ENCODE results near the gene MEA1. TPM values are rescaled to one million over a fixed set of nuclear protein-coding genes. Genes with fewer than 3 reads are reported as not detected.
"Not testable (repeated sequence)": the region's sequence is repeated elsewhere in the genome, so short reads cannot be mapped to it uniquely, and the experiment has no call there.

MEA1 gene
- polyA plus RNA-seq, 6 donors from 2014 or later, result 91.3 to 172 (median 103) TPM

DNA sequence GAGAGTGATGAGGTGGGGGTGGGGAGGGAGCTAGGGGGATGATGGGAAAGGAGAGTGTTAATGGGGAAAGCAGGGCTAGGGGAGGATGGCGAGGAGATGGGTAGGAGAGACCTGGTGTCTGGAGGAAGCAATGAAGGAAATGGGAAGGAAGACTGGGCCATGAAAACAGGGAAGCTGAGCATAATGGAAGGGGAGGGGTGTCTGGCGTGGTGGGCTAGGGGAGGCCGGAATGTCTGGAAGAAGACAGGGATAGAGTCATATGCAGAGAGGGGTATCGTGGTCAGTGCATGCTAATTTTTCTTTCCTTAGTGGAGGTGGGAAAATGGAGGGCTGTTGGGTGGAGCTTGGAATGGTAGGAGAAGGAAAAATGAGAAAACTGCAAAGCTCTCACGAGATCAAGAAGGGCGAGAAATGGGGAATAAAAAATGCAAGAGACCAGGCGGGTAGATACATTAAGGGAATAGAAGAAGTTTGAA lies 726 bp upstream of the MEA1 start:
- Mint-ChIP-seq H3K27me3 (no peaks in the 10 kb centered on the region), H3K9me3 (no peaks in the 10 kb centered on the region), H3K36me3 (peaks cover 8 to 17% of the 10 kb centered on the region in 2 donors), H3K4me3 (peak overlapping the region; percentile 84 to 99 (median 96)), H3K4me1 (peaks cover 53 to 72% (median 66%) of the 10 kb centered on the region in 3 donors), H3K27ac (peak overlapping the region in 5 of 6 donors; percentile 79 to 96 (median 92))
- ATAC-seq (ENCODE audit: low read depth in 2 of 2), result no peak
- DNase-seq, result no peak

DNA sequence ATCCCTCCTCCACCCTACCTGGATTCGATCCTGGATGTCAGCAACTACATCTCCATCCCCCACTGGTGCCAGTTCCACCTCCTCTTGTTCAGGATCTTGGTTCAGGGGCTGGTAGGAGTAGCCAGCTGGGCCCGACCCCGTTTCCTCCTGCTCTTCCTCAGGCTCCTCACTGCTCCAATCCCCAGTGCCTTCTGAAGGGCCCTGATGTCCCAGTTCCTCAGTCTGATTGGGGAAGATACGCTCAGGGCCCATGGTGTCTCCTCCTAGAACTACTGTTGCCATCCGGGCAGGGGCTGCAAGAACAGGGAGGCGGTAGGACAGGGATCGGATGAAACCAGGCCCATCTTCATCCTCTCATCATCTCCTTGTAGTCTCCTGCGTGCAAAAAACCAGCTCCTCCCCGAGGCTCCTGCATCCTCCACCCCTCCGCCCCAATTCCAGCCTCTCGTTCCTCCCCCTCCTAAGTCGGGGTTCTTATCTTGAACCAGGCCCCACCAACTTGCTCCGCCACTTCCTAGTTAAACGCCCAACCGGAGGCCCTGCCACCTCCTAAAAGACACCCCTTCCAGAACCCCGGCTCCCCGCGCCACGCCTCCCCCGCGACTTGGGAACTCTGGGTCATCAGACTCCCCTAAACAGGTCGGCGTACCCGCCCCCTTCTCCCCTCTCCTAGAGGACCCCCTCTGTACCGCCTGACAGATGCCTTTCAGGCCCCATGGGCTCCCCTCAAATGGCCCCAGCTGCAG lies 476 bp downstream of the MEA1 start:
- H3K27ac Mint-ChIP-seq, result peak overlapping the region; percentile 52 to 96 (median 91)
- H3K27me3 Mint-ChIP-seq, result no peaks in the 10 kb centered on the region
- H3K4me1 Mint-ChIP-seq, result peaks cover 53 to 76% (median 67%) of the 10 kb centered on the region in 3 donors
- DNase-seq (no peak), ATAC-seq (ENCODE audit: low read depth in 2 of 2) (no peak)
- H3K4me3 Mint-ChIP-seq, result peak overlapping the region; percentile 84 to 99 (median 96)
- H3K36me3 Mint-ChIP-seq, result peaks cover 0 to 5% of the 10 kb centered on the region in 2 donors
- H3K9me3 Mint-ChIP-seq, result no peaks in the 10 kb centered on the region

DNA sequence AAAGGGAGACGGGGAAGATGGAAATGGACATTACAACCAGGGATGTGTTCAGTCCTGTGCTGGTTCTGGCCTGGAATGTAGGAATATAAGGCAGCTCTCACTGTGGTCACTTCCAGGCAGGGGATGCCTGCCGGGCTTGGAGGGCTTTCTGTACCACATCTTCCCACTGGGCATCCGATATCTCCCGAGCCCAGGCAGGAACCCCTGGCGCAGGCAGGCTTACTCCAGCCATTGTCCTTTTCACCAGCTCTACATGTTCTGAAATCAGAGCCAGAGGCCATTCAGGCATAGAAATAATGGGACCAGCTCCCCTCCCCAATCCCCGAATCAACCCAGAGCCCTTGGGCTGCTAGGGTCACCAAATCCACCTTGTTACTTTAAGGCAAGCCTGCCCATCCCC lies 1.4 kb downstream of the MEA1 start:
- Mint-ChIP-seq H3K27me3 (no peaks in the 10 kb centered on the region), H3K9me3 (no peaks in the 10 kb centered on the region), H3K4me3 (peak overlapping the region; percentile 28 to 99 (median 88)), H3K27ac (peak overlapping the region in 4 of 6 donors; percentile 58 to 96 (median 76)), H3K4me1 (peaks cover 47 to 70% (median 62%) of the 10 kb centered on the region in 3 donors), H3K36me3 (no peaks in the 10 kb centered on the region)
- no peak for ATAC-seq (ENCODE audit: low read depth in 2 of 2)
- DNase-seq, result no peak

DNA sequence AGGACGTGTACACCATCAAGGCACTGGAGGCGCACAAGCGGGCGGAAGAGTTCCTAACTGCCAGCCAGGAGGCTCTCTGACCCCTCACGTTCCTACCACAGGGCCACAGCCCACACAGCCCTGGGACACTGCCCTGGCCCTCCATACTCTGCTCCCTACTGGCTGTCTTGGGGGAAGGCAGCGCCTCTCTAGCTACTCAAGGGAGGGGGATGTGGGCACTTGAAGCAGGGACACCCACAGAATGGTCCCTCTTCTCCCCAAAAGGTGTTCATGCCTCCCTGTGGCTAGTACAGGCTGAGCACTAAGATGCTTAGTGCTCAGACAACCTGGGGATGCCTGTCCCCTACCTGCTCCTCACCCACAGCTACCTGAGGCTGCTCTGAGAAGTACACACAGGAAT lies 2.5 kb downstream of the MEA1 start:
- H3K4me1 Mint-ChIP-seq, result peaks cover 46 to 59% (median 55%) of the 10 kb centered on the region in 3 donors
- peaks cover 0 to 1% of the 10 kb centered on the region in 2 donors for H3K36me3 Mint-ChIP-seq
- peak overlapping the region in 2 of 6 donors; percentile 90 to 96 for H3K27ac Mint-ChIP-seq
- no peaks in the 10 kb centered on the region for H3K9me3 Mint-ChIP-seq
- H3K27me3 Mint-ChIP-seq, result no peaks in the 10 kb centered on the region
- peak overlapping the region in 2 of 8 donors; percentile 69 to 84 for H3K4me3 Mint-ChIP-seq
- DNase-seq (no peak), ATAC-seq (ENCODE audit: low read depth in 2 of 2) (no peak)

DNA sequence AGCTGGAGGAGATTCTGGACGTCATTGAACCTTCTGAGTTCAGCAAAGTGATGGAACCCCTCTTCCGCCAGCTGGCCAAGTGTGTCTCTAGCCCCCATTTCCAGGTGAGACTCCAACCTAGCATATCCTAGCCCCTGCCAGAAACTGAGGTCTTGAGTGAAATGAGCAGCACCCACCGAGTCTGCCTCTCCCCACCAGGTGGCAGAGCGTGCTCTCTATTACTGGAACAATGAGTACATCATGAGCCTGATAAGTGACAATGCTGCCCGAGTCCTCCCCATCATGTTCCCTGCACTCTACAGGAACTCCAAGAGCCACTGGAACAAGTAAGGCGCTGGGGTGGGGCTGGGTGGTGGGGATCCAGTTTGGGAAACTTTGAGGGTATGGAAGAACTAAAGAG lies 4.6 kb downstream of the MEA1 start:
- Mint-ChIP-seq H3K27ac (peak overlapping the region in 2 of 6 donors; percentile 54 to 64), H3K9me3 (no peaks in the 10 kb centered on the region), H3K4me3 (no peak overlapping the region), H3K36me3 (peaks cover 0 to 7% of the 10 kb centered on the region in 2 donors), H3K27me3 (no peaks in the 10 kb centered on the region), H3K4me1 (peaks cover 38 to 43% (median 41%) of the 10 kb centered on the region in 3 donors)
- no peak for DNase-seq
- ATAC-seq (ENCODE audit: low read depth in 2 of 2), result no peak

DNA sequence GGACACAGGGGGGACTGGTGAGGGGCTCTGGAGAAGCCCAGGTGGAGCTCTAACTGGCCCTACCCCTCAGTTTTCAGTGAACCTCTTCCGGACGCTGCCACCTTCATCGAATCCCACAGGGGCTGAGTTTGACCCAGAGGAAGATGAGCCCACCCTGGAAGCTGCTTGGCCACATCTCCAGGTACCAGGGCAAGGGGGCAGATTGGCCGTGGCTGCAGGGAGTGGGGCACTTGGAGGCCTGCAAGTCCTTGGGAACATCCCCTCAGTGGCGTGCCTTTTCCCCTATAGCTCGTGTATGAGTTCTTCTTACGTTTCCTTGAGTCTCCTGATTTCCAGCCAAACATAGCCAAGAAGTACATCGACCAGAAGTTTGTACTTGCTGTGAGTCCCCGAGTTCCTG lies 6.6 kb downstream of the MEA1 start:
- Mint-ChIP-seq H3K4me3 (no peak overlapping the region), H3K4me1 (peaks cover 18 to 23% (median 21%) of the 10 kb centered on the region in 3 donors), H3K27me3 (no peaks in the 10 kb centered on the region), H3K27ac (peak overlapping the region in 1 of 6 donors; percentile 56), H3K36me3 (peaks cover 0 to 7% of the 10 kb centered on the region in 2 donors), H3K9me3 (no peaks in the 10 kb centered on the region)
- ATAC-seq (ENCODE audit: low read depth in 2 of 2), result no peak
- no peak for DNase-seq

DNA sequence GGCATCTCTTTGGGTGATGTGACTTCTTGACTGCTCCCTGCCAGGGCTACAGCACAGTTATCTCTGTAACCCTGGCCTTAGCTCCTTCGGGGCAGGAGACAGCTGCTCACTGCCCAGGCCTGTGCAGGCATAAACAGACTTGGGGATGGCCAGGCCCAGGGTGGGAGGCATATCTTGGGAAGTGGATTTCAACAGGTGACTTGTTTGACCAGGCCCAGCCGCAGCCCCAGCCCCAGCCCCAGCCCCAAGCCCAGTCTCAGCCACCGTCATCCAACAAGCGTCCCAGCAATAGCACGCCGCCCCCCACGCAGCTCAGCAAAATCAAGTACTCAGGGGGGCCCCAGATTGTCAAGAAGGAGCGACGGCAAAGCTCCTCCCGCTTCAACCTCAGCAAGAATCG lies 7.5 kb downstream of the MEA1 start:
- H3K4me1 Mint-ChIP-seq, result peaks cover 11 to 15% (median 12%) of the 10 kb centered on the region in 3 donors
- H3K27ac Mint-ChIP-seq, result peak overlapping the region in 2 of 6 donors; percentile 62 to 69
- H3K27me3 Mint-ChIP-seq, result no peaks in the 10 kb centered on the region
- ATAC-seq (ENCODE audit: low read depth in 2 of 2) (no peak), DNase-seq (no peak)
- H3K36me3 Mint-ChIP-seq, result peaks cover 0 to 7% of the 10 kb centered on the region in 2 donors
- H3K4me3 Mint-ChIP-seq, result no peak overlapping the region
- H3K9me3 Mint-ChIP-seq, result no peaks in the 10 kb centered on the region

DNA sequence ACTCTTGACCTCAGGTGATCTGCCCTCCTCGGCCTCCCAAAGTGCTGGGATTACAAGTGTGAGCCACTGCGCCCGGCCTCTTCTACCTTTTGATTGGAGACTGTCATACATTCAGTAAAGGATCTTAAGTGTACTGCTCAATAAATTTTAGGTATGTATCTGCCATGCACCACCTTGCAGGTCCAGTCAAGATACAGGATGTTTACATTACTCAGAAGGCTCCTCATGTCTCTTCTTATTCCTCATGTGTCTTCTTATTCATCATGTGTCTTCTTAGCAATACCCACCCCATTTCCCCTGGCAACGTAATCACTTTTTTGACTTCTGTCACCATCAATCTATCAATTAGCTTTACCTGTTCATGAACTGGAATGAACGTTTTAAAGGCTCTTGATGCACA lies 7.9 kb downstream of the MEA1 start:
- Mint-ChIP-seq H3K4me1 (peaks cover 8 to 14% (median 10%) of the 10 kb centered on the region in 3 donors), H3K36me3 (peaks cover 0 to 7% of the 10 kb centered on the region in 2 donors), H3K27ac (no peak overlapping the region), H3K9me3 (no peaks in the 10 kb centered on the region), H3K4me3 (no peak overlapping the region), H3K27me3 (no peaks in the 10 kb centered on the region)
- DNase-seq (no peak), ATAC-seq (ENCODE audit: low read depth in 2 of 2) (no peak)

DNA sequence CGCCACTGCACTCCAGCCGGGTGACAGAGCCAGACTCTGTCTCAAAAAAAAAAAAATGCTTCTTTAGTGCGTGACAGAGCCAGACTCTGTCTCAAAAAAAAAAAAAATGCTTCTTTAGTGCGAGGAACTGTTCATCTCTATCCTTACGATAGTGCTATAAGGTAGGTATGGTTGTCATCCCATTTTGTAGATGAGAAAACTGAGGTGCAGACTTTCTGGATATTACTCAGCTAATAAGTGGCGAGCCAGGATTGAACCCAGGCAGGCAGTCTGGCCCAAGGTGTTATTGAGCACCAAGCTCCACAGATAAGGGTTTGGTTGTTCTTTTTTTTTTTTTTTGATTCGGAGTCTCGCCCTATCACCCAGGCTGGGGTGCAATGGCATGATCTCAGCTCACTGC lies 11.9 kb downstream of the MEA1 start:
- Mint-ChIP-seq H3K27ac (no peak overlapping the region), H3K4me3 (no peak overlapping the region), H3K9me3 (no peaks in the 10 kb centered on the region), H3K27me3 (no peaks in the 10 kb centered on the region), H3K4me1 (peaks cover 0 to 4% (median 0%) of the 10 kb centered on the region in 3 donors), H3K36me3 (peaks cover 0 to 7% of the 10 kb centered on the region in 2 donors)
- ATAC-seq (ENCODE audit: low read depth in 2 of 2), result no peak
- DNase-seq, result no peak

DNA sequence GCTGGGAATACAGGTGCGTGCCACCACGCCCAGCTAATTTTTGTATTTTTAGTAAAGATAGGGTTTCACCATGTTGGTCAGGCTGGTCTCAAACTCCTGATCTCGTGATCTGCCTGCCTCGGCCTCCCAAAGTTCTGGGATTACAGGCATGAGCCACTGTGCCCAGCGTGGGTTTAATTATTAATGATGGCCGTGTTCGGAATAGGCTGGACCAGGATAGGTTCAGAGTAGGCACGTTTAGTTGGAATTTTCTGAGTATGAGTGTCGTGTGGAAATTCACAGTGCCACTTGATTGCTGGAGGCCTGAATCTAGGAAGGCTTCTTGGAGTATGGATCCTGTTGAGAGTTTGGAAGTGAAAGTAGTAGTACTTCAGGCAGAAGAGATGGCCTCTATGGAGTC lies 15.5 kb downstream of the MEA1 start:
- not testable (repeated sequence) for H3K4me1 Mint-ChIP-seq; H3K27me3 Mint-ChIP-seq; ATAC-seq (ENCODE audit: low read depth in 2 of 2); H3K4me3 Mint-ChIP-seq; H3K36me3 Mint-ChIP-seq; DNase-seq; H3K9me3 Mint-ChIP-seq; H3K27ac Mint-ChIP-seq

DNA sequence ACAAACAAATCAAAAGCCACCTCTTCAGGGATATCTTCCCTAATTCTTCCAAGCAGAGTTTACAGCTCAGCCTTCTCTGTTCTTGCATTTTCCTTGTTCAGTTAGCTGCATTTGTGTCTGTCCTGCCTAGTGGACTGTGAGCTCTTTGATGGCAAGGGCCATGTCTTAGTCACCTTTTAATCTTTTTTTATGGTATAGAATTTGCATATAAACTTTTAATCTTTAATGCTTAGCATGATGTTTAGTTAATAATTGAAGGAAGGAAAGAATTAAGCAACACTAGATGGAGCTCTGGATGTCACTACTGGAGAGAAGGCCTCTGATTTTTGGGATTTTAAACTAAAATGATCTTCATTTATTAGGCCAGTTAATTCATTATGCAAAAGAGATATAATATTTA lies 17.2 kb downstream of the MEA1 start:
- Mint-ChIP-seq H3K9me3 (no peaks in the 10 kb centered on the region), H3K27me3 (no peaks in the 10 kb centered on the region), H3K36me3 (no peaks in the 10 kb centered on the region), H3K4me3 (no peak overlapping the region), H3K27ac (no peak overlapping the region), H3K4me1 (peaks cover 0 to 11% (median 3%) of the 10 kb centered on the region in 3 donors)
- no peak for DNase-seq
- ATAC-seq (ENCODE audit: low read depth in 2 of 2), result no peak

DNA sequence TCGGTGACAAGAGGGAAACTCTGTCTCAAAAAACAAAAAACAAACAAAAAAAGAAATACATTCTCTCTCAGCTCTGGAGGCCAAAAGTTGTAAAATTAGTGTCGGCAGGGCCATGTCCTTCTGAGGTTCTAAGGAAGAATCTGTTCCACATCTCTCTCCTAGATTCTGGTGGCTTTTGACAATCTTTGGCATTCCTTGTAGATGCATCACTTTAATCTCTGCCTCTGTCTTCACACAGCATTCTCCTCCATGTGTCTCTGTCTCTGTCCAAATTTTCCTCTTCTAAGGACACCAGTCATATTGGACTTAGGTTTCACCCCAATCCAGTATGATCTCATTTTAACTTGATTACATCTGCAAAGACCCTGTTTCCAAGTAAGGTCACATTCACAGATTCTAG lies 20.3 kb downstream of the MEA1 start:
- Mint-ChIP-seq H3K9me3 (no peaks in the 10 kb centered on the region), H3K27ac (no peak overlapping the region), H3K4me3 (no peak overlapping the region), H3K27me3 (no peaks in the 10 kb centered on the region), H3K4me1 (peaks cover 3 to 17% (median 3%) of the 10 kb centered on the region in 3 donors), H3K36me3 (no peaks in the 10 kb centered on the region)
- no peak for ATAC-seq (ENCODE audit: low read depth in 2 of 2)
- DNase-seq, result no peak

DNA sequence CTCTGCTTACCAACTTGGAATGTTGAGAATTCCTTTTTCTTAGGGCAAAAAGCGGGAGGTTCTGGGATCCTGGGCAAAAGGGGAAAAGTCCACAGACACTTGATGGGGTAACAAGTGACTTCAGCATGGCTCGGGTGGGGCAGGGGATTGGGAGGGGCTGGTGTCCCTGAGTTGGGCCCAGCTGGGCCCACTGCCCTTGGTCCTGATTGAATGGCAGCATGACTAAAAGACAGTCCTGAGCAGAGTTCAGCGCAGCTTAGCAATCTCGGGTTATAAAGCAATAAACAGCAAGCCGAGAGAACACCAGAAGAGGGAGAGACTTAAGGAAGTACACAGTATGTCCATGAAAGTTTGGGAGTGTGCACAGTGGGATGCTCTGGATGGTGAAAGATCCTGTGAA lies 23.8 kb downstream of the MEA1 start:
- H3K4me1 Mint-ChIP-seq, result peaks cover 37 to 44% (median 38%) of the 10 kb centered on the region in 3 donors
- no peaks in the 10 kb centered on the region for H3K9me3 Mint-ChIP-seq
- peak overlapping the region in 1 of 6 donors; percentile 44 for H3K27ac Mint-ChIP-seq
- H3K27me3 Mint-ChIP-seq, result no peaks in the 10 kb centered on the region
- no peaks in the 10 kb centered on the region for H3K36me3 Mint-ChIP-seq
- ATAC-seq (ENCODE audit: low read depth in 2 of 2) (no peak), DNase-seq (no peak)
- peak overlapping the region in 1 of 8 donors; percentile 56 for H3K4me3 Mint-ChIP-seq

DNA sequence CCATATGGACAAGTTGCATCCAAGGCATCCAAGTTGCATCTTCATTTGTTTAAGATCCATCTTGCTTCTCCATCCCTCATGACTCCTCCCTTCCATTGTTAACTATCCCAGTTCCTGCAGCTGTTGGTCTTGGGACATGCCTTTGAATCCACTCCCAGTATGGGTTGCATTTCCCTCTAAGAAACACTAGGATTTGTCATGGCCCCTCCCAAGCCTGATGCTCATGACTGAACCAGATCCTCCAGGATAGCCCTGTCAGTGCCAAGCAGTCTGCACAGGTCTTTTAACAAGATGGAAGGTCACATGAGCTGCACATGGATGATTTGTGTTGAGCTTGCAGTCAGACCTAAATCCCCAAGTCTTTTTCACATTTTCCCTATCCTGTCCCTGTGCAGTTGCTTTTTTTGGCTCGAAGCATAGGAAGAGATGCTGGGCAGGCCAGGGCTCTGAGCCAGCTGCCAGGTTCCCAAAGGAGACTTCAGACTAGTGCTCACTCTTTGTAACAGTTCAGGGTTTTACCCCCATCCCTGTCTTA lies 25.2 kb downstream of the MEA1 start:
- ATAC-seq (ENCODE audit: low read depth in 2 of 2) (no peak), DNase-seq (no peak)
- H3K27ac Mint-ChIP-seq, result no peak overlapping the region
- peak overlapping the region in 2 of 8 donors; percentile 30 to 91 for H3K4me3 Mint-ChIP-seq
- H3K4me1 Mint-ChIP-seq, result peaks cover 45 to 52% (median 45%) of the 10 kb centered on the region in 3 donors
- H3K9me3 Mint-ChIP-seq, result no peaks in the 10 kb centered on the region
- H3K27me3 Mint-ChIP-seq, result no peaks in the 10 kb centered on the region
- no peaks in the 10 kb centered on the region for H3K36me3 Mint-ChIP-seq
